Vein endothelial cell (primary cell): Measurements from ENCODE around the gene MAP1A. TPM values are rescaled to one million over a fixed set of nuclear protein-coding genes. Genes with fewer than 3 reads are reported as not detected.

Experiments used
- total RNA-seq: library from RNA; depleted of rRNA; stranded (reverse); fragments of >200 nt; gene quantifications from 2 replicates; pipeline ENCODE4 v1.2.3, GENCODE V29; 2012

The MAP1A gene
- 0.65 and 0.76 TPM in 2 replicates for total RNA-seq

GRCh38 chr15:43517354-43518196, at the start of gene MAP1A:
MAP1A (plus strand) TSS chr15:43517608; CDS start chr15:43521474, 3,866 bp downstream.

DNA sequence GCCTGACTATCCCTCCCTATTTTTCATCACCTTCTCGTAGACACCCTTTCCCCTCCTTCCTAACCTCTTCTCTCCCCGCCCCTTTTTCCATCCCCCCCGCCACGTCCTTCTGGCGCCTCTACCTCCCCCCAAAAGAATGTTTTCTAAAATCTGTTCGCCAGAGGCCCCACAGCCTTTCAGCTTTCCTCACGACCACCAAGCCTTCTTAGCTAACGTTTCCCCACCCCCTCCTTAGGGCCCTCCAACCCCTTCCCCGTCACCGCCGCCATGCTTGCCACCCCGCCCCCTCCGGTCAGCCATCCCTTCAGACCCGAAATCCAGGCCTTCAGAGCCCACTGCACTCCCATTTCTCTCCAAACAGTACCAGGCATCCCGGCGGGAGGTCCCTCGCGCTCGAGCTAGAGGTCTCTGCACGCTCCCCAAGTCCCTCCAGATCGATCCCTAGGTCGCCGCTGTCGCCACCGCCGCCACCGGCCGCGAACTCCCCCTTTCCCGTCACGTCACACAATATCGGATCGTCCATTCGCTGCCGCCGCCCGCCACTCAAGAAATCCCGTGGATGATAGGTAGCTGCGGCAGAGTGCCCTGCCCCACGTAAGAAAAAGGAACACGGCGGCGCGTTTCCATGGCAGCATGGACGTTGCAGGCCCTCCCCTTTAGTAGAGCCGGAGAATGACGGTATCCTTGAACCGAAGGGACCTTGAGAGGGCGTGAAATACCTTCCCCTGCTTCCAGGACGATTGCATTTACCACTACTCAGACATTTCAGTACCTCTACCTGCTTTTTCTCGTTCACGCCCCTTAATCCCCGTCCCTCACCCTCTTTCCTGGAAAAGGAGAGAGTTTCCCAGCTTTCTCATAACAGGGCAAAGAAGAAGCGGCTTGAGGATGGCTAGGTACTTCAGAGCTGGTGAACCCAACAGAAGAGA, 24.5 kb upstream of the MAP1A start, which contains the start of gene TP53BP1:
Gene TP53BP1 (minus strand): TSS at position 484 of the 929 bp plus-strand sequence. CDS start 113 bp downstream, at position 371.

Other genes with a start within 250 kb of the MAP1A start
- not detected in 2 replicates for gene TGM7, start 215.4 kb upstream of the MAP1A start, total RNA-seq
- 5.6 and 7.3 TPM in 2 replicates for gene LCMT2, start 187.0 kb upstream of the MAP1A start, total RNA-seq
- 19.3 and 21.6 TPM in 2 replicates for gene ZSCAN29, start 146.6 kb upstream of the MAP1A start, total RNA-seq
- gene TUBGCP4, start 146.5 kb upstream of the MAP1A start, total RNA-seq = 8.8 and 16.1 TPM in 2 replicates
- gene TP53BP1, start 24.5 kb upstream of the MAP1A start, total RNA-seq = 50.3 and 60.4 TPM in 2 replicates
- gene PPIP5K1, start 72.6 kb downstream of the MAP1A start, total RNA-seq = 39.2 and 64.1 TPM in 2 replicates
- gene CKMT1B, start 76.4 kb downstream of the MAP1A start, total RNA-seq = not detected in 2 replicates
- not detected in 2 replicates for gene STRC, start 101.2 kb downstream of the MAP1A start, total RNA-seq
- gene CATSPER2, start 131.2 kb downstream of the MAP1A start, total RNA-seq = 0.48 and 1.6 TPM in 2 replicates
- not detected in 2 replicates for gene CKMT1A, start 176.3 kb downstream of the MAP1A start, total RNA-seq
- gene PDIA3, start 228.8 kb downstream of the MAP1A start, total RNA-seq = 192 and 220 TPM in 2 replicates